ENCODE data around the gene TOMM20.

- TF ChIP-seq CTCF (IDR thresholded peaks at IDR 0.05; ENCODE audit: insufficient read depth, low read length, poor library complexity, severe bottlenecking) (no peak), EZH2phosphoT487 (conservative IDR thresholded peaks at IDR 0.05; ENCODE audit: low read length) (no peak)
Measured at GRCh38 chr1:235134171-235134570, 5.5 kb upstream of the TOMM20 start.
